BJ (cell line): ENCODE results near the gene EDIL3. TPM values are rescaled to one million over a fixed set of nuclear protein-coding genes. Genes with fewer than 3 reads are reported as not detected.

Source experiments
- CTCF ChIA-PET: fragments of 350-600 bp; formaldehyde crosslinking; extraction: SDS; loops from one replicate; lab custom pipeline; 2021; ENCODE audit warnings: antibody characterized with exemption, inconsistent platforms; lab: Yijun Ruan, JAX
- POLR2A ChIA-PET: fragments of 300-600 bp; sonication (Branson Sonifier 250); formaldehyde crosslinking; extraction: SDS; loops from one replicate; lab custom pipeline; 2021; ENCODE audit warnings: antibody characterized with exemption; lab: Charles Lee
- DNase-seq: peaks from one replicate; pipeline ENCODE4 v3.0.0-alpha.2; 2011; ENCODE audit warnings: low read depth
- H3K27me3 ChIP-seq: 2 replicates; pipeline ENCODE4 v1.6.0; 2011; ENCODE audit warnings: low read length; ENCODE audit not compliant: control insufficient read depth, insufficient read depth
- H3K36me3 ChIP-seq: 2 replicates; pipeline ENCODE4 v1.5.1; 2011; ENCODE audit warnings: low read length; ENCODE audit not compliant: control insufficient read depth, insufficient read depth
- H3K4me3 ChIP-seq: 2 replicates; pipeline ENCODE4 v1.5.1; 2011; ENCODE audit warnings: low read depth, mild to moderate bottlenecking, control low read depth, low read length
- polyA plus RNA-seq: library from polyadenylated mRNA; depleted of rRNA; stranded (reverse); fragments of >200 nt; gene quantifications from 2 replicates; pipeline ENCODE4 v1.2.3, GENCODE V29; 2011
- TF ChIP-seq, protein P1 (sequence below): IDR thresholded peaks from 2 replicates; pipeline ENCODE4 v1.5.1; 2011; ENCODE audit warnings: low read depth, mild to moderate bottlenecking, control low read depth, inconsistent platforms, low read length, moderate library complexity; ENCODE audit not compliant: insufficient read depth

Gene EDIL3
- polyA plus RNA-seq, 1 experiment = 8.4 TPM

DNA sequence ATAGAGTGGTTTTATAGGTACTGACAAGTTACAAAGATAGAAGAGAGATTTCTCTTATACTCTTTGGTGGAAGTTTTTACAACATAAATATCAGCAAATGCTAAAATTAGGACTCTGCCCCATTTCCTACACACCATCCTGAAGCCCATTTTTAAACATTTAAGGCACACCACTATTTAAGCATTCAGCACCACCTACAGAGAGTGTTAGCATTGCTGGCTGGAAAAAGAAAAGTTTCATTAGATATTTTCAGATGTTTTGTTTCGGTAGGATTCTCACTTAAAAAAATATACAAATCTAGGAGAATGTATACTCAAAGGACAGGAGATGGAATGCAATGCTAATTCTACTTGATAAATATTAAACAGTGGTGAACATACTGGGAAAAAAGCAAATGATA, 471.1 kb downstream of the EDIL3 start:
- H3K4me3 ChIP-seq = no peak overlapping the region
- no peak for DNase-seq
- TF ChIP-seq, protein P1, sequence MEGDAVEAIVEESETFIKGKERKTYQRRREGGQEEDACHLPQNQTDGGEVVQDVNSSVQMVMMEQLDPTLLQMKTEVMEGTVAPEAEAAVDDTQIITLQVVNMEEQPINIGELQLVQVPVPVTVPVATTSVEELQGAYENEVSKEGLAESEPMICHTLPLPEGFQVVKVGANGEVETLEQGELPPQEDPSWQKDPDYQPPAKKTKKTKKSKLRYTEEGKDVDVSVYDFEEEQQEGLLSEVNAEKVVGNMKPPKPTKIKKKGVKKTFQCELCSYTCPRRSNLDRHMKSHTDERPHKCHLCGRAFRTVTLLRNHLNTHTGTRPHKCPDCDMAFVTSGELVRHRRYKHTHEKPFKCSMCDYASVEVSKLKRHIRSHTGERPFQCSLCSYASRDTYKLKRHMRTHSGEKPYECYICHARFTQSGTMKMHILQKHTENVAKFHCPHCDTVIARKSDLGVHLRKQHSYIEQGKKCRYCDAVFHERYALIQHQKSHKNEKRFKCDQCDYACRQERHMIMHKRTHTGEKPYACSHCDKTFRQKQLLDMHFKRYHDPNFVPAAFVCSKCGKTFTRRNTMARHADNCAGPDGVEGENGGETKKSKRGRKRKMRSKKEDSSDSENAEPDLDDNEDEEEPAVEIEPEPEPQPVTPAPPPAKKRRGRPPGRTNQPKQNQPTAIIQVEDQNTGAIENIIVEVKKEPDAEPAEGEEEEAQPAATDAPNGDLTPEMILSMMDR = no peak
- POLR2A ChIA-PET = no interaction called here
- H3K36me3 ChIP-seq = no peaks in the 10 kb centered on the region
- no peaks in the 10 kb centered on the region for H3K27me3 ChIP-seq
- CTCF ChIA-PET = interaction anchor here (1.7 kb wide), 1 partner anchor 14 kb away, joined by 4 read pairs; no protein-coding TSS in a partner anchor

DNA sequence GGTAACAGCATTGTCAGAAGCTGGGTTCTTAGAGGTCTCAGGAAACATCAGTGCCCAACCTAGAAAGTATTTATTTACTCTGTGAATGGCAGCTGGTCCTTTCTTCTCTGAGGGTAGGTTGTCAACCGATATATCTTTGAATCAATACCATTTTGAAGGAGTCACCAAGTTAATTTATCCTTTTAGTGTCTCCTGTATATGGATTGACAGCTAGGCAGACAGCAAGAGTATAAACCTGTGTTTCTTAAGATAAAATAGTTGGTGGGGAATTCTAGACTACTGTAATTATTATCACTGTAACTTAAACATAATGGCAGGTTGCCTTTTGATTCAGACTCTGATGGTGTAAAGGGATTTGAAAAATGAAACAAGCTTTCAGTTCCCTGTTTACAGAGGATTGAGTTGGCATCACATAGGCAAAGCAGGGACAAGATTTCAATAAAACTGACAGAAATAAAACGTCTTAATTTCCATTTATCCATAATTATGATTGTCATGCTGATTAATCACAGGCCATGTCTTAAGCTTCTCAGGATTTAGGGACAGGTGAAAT, 473.2 kb downstream of the EDIL3 start:
- ChIA-PET CTCF (no interaction called here), POLR2A (no interaction called here)
- Histone ChIP-seq H3K36me3 (no peaks in the 10 kb centered on the region), H3K27me3 (no peaks in the 10 kb centered on the region), H3K4me3 (no peak overlapping the region)
- TF ChIP-seq, protein P1 = no peak
- DNase-seq = no peak

DNA sequence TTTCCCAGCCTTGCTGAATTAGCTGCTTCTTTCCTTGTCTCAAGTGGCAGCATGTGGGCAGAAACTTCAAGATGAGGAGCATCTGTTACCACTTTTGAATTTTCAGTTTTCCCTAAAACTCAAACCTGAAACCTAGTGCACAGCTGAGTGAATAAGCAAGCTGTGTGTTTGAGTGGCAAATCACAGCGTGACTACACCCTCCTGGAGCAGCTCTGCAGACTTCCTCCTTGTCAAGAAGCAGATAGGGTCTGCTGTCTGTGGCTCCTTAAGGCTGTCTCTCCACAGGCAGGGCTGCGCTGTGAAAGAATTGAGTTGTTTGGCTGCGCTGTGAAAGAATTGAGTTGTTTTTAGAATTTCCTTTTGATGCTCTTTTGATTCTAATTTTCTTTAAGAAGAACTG, 484.4 kb downstream of the EDIL3 start:
- TF ChIP-seq, protein P1 = no peak
- POLR2A ChIA-PET = no interaction called here
- DNase-seq = no peak
- CTCF ChIA-PET = no interaction called here
- Histone ChIP-seq H3K27me3 (no peaks in the 10 kb centered on the region), H3K4me3 (no peak overlapping the region), H3K36me3 (no peaks in the 10 kb centered on the region)

DNA sequence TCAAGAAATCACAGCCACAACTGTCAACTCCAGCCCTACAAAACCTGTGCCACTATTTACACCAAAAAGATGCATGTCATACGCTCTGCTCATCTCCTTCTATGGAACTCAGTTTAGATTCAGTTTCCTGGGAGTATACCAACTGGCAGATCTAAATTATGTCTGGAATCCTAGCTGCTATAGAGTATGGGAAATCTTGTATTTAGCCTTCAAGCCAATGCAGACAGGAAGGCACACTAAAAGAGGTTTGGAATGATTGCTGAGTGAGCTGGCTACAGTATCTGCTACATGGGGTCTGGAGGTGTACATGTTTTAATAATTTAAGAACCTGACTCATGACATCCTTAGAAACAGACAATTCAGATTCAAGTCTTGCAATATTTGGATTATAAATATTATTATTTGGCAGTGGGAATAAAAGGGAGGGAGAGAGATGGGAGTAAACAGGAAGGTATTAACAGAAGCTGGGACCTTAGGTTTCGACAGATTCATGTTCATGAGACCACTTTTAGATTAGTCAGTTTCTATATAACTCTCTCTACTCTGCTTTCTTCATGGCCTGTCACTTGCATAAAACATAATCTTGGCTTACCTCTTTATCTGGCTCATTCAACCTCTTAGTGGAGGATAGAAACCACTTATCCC, 485.2 kb downstream of the EDIL3 start:
- POLR2A ChIA-PET = no interaction called here
- H3K27me3 ChIP-seq = no peaks in the 10 kb centered on the region
- H3K36me3 ChIP-seq = no peaks in the 10 kb centered on the region
- H3K4me3 ChIP-seq = no peak overlapping the region
- no peak for DNase-seq
- CTCF ChIA-PET = interaction anchor here (1.3 to 2.0 kb wide), 2 partner anchors 11 to 27 kb away, joined by 3 to 6 read pairs; no protein-coding TSS in a partner anchor
- TF ChIP-seq, protein P1 = no peak

DNA sequence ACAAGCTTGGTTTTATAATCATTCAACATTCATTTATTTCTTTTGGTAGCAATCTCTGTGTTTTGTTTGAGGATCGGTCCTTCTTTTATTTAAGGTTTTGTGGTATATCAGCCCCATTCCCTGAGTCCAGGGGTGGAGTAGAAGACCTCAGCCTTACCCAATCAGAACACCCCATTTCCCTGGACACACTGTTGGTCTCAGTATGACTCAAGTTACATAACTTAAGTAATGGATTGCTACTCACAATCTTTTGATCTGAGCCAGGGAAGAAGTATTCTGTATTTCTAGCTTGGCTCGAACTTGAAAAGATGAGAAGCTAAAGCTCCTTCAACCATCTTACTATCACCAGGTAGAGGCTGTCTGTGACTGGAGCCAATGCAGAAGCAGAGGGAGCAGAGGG, 488.8 kb downstream of the EDIL3 start:
- POLR2A ChIA-PET = no interaction called here
- no peaks in the 10 kb centered on the region for H3K36me3 ChIP-seq
- DNase-seq = no peak
- H3K4me3 ChIP-seq = no peak overlapping the region
- no peaks in the 10 kb centered on the region for H3K27me3 ChIP-seq
- TF ChIP-seq, protein P1 = no peak
- CTCF ChIA-PET = interaction anchor here (1.1 kb wide), 1 partner anchor 29 kb away, joined by 3 read pairs; no protein-coding TSS in a partner anchor
